Endothelial cell of umbilical vein (primary cell): ENCODE measurements around the gene LLPH. TPM values are rescaled to one million over a fixed set of nuclear protein-coding genes. Genes with fewer than 3 reads are reported as not detected.

ENCODE experiments used
- BruUV-seq: library from RNA; stranded (reverse); fragments of 400-500 nt; replicated peaks from 2 replicates; lab custom pipeline; 2021; lab: Mats Ljungman, UMichigan
- CTCF ChIA-PET: fragments of 300-600, 350-600 bp; sonication (Branson Sonifier 250); formaldehyde crosslinking; loops from one replicate; lab custom pipeline; 2021; ENCODE audit warnings: antibody characterized with exemption, inconsistent platforms; lab: Charles Lee
- POLR2A ChIA-PET: fragments of 300-600, 350-600 bp; sonication (Branson Sonifier 250); formaldehyde crosslinking; loops from one replicate; lab custom pipeline; 2021; ENCODE audit warnings: antibody characterized with exemption, inconsistent platforms; lab: Charles Lee
- DNase-seq: peaks from one replicate; pipeline ENCODE4 v3.0.0-alpha.2; 2011; ENCODE audit warnings: low read depth, low spot score
- FAIRE-seq: peaks from 2 replicates; lab custom pipeline; 2011; peaks lifted over from hg19 to GRCh38; lab: Jason Lieb, UNC
- H2AFZ ChIP-seq: 2 replicates; pipeline ENCODE4 v1.6.0; 2012; ENCODE audit warnings: low read depth, low read length, control low read depth, inconsistent platforms
- H3K27ac ChIP-seq: 2 replicates; pipeline ENCODE4 v1.5.1; 2011; ENCODE audit warnings: low read depth, mild to moderate bottlenecking, control low read depth, low read length, moderate library complexity; ENCODE audit not compliant: insufficient read depth
- H3K27me3 ChIP-seq, 2 experiments: 2 replicates each; pipeline versions ENCODE4 v1.6.0 to v1.6.1; 2011; ENCODE audit warnings: low read length in 2 of 2, mixed read lengths in 1 of 2; ENCODE audit not compliant: control insufficient read depth in 2 of 2, insufficient read depth in 2 of 2
- H3K36me3 ChIP-seq, 2 experiments: 2 replicates in 1 of 2; 3 replicates in 1 of 2; pipeline ENCODE4 v1.5.1; 2011; ENCODE audit warnings: low read length in 2 of 2, mild to moderate bottlenecking in 1 of 2, moderate library complexity in 1 of 2; ENCODE audit not compliant: control insufficient read depth in 2 of 2, insufficient read depth in 2 of 2; ENCODE audit errors: extremely low read depth in 1 of 2
- H3K4me1 ChIP-seq: 3 replicates; pipeline ENCODE4 v1.5.1; 2011; ENCODE audit warnings: mild to moderate bottlenecking, low read length; ENCODE audit not compliant: control insufficient read depth, insufficient read depth; ENCODE audit errors: extremely low read depth
- H3K4me2 ChIP-seq: 2 replicates; pipeline ENCODE4 v1.6.1; 2011; ENCODE audit warnings: low read length, control low read depth, mixed read lengths; ENCODE audit not compliant: insufficient read depth
- H3K4me3 ChIP-seq, 3 experiments: fragments of 200-600 bp in 1 of 3; sonication (generic), shearing (Covaris generic) in 1 of 3; replicated peaks in 1 of 3; 2 replicates each; pipeline ENCODE4 v1.5.1; 2011 to 2016; ENCODE audit warnings: control low read depth in 3 of 3, low read length in 3 of 3, mild to moderate bottlenecking in 2 of 3, inconsistent platforms in 1 of 3, low read depth in 1 of 3, moderate library complexity in 1 of 3; ENCODE audit not compliant: insufficient read depth in 1 of 3
- H3K79me2 ChIP-seq: 2 replicates; pipeline ENCODE4 v1.6.0; 2012; ENCODE audit warnings: low read length, inconsistent platforms; ENCODE audit not compliant: control insufficient read depth, insufficient read depth
- H3K9ac ChIP-seq: replicated peaks from 2 replicates; pipeline ENCODE3; 2011; ENCODE audit warnings: low read length, control low read depth; ENCODE audit not compliant: insufficient read depth; ENCODE audit errors: extremely low read depth
- H3K9me1 ChIP-seq: replicated peaks from 3 replicates; pipeline ENCODE4 v1.6.0; 2011; ENCODE audit warnings: mild to moderate bottlenecking, low read length; ENCODE audit not compliant: control insufficient read depth, insufficient read depth; ENCODE audit errors: extremely low read depth
- H3K9me3 ChIP-seq: replicated peaks from 2 replicates; pipeline ENCODE4 v1.5.1; 2012; ENCODE audit warnings: low read length, inconsistent platforms; ENCODE audit not compliant: control insufficient read depth, insufficient read depth
- H4K20me1 ChIP-seq: replicated peaks from 2 replicates; pipeline ENCODE3; 2011; ENCODE audit warnings: mild to moderate bottlenecking, low read length; ENCODE audit not compliant: control insufficient read depth, insufficient read depth; ENCODE audit errors: extremely low read depth
- EZH2 ChIP-seq: IDR thresholded peaks from 2 replicates; pipeline ENCODE4 v1.6.1; 2012; ENCODE audit warnings: borderline replicate concordance, low read depth, mild to moderate bottlenecking, moderate library complexity, low read length, inconsistent platforms; ENCODE audit not compliant: severe bottlenecking
- FOS ChIP-seq: IDR thresholded peaks from 2 replicates; pipeline ENCODE4 v1.6.1; 2011; ENCODE audit warnings: mild to moderate bottlenecking, low read length, moderate library complexity, borderline replicate concordance; ENCODE audit not compliant: insufficient read depth
- GATA2 ChIP-seq: IDR thresholded peaks from 2 replicates; pipeline ENCODE4 v1.7.0; 2011; ENCODE audit warnings: low read depth, mild to moderate bottlenecking, moderate library complexity, mixed read lengths, low read length; ENCODE audit not compliant: insufficient read length, insufficient read depth
- JUN ChIP-seq: IDR thresholded peaks from 2 replicates; pipeline ENCODE4 v1.6.1; 2011; ENCODE audit warnings: borderline replicate concordance, low read depth; ENCODE audit not compliant: insufficient read length, insufficient read depth
- MAX ChIP-seq: IDR thresholded peaks from 2 replicates; pipeline ENCODE4 v1.6.1; 2011; ENCODE audit not compliant: insufficient read depth, insufficient read length
- MYC ChIP-seq: IDR thresholded peaks from one replicate; pipeline ENCODE4 v1.6.1; 2011; ENCODE audit warnings: mild to moderate bottlenecking, low read depth, low read length
- POLR2A ChIP-seq: IDR thresholded peaks from 2 replicates; pipeline ENCODE4 v1.6.1; 2012; ENCODE audit warnings: low read depth, mild to moderate bottlenecking, control low read depth, low read length
- POLR2AphosphoS5 ChIP-seq: IDR thresholded peaks from 2 replicates; pipeline ENCODE4 v1.6.1; 2012; ENCODE audit warnings: low read depth, mild to moderate bottlenecking, control low read depth, low read length, moderate library complexity; ENCODE audit not compliant: insufficient read depth
- dilution Hi-C: fragments of 300-500 bp; cut with MboI; formaldehyde crosslinking; loops from one replicate; pipeline ENCODE4 v1.15.0; 2019; ENCODE audit warnings: low sequenced_read_pairs; ENCODE audit not compliant: extremely low pct_ligation_motif_present
- intact Hi-C: fragments of 100-400 bp; cut with micrococcal nuclease; formaldehyde crosslinking; loops from one replicate; pipeline ENCODE4 v1.10.0; 2022
- polyA plus RNA-seq, 4 experiments: library from polyadenylated mRNA; depleted of rRNA in 3 of 4; stranded (reverse) in 3 of 4; unstranded in 1 of 4; fragments of >200 nt; gene quantifications; 2 replicates each; pipeline versions ENCODE4 v1.2.1 to v1.2.3, GENCODE V29; 2011 to 2012; ENCODE audit warnings: missing spikeins in 1 of 4
- total RNA-seq: library from RNA; stranded (reverse); gene quantifications from 2 replicates; pipeline ENCODE4 v1.2.3, GENCODE V29; 2021
- TF ChIP-seq, protein P1 (sequence below), 2 donors: IDR thresholded peaks; 1 replicate in 1 of 2; 2 replicates in 1 of 2; pipeline ENCODE4 v1.5.1; 2011; ENCODE audit warnings: low read length in 2 of 2, mild to moderate bottlenecking in 2 of 2, moderate library complexity in 2 of 2, control low read depth in 1 of 2, inconsistent platforms in 1 of 2, low read depth in 1 of 2; ENCODE audit not compliant: insufficient read depth in 1 of 2; ENCODE audit errors: extremely low read depth in 1 of 2

The LLPH gene
- total and polyA plus RNA-seq, 2 donors (not counting 3 experiments of a cell fraction or from before 2014, with no cell fraction given) = 4.0 to 34.0 TPM

- dilution Hi-C loops = no loop called here
These were observed 10.7 kb downstream of the LLPH start for GRCh38 chr12:66119870-66120241.

More at GRCh38 chr12:66119870-66120241, 10.7 kb downstream of the LLPH start:
- no peak for FAIRE-seq
- ChIA-PET CTCF (interaction anchor here (1.0 to 1.7 kb wide), 4 partner anchors 8 to 814 kb away, joined by 3 to 6 read pairs (median 4); no protein-coding TSS in a partner anchor), POLR2A (no interaction called here)
- H3K4me1 ChIP-seq = no peaks in the 10 kb centered on the region
- H3K27ac ChIP-seq = no peak overlapping the region
- H3K4me3 ChIP-seq = no peak overlapping the region
- no peak overlapping the region for H3K9ac ChIP-seq
- peaks cover 4 to 8% of the 10 kb centered on the region in 2 experiments for H3K36me3 ChIP-seq
- no peaks in the 10 kb centered on the region for H3K79me2 ChIP-seq
- intact Hi-C loops = no loop called here
- no peak overlapping the region for H2AFZ ChIP-seq
- H3K9me1 ChIP-seq = no peaks in the 10 kb centered on the region
- H4K20me1 ChIP-seq = no peaks in the 10 kb centered on the region
- no TSS peak for BruUV-seq
- no peak for TF ChIP-seq EZH2
- TF ChIP-seq JUN = no peak
- TF ChIP-seq POLR2AphosphoS5 = no peak
- TF ChIP-seq MYC = no peak
- no peak for TF ChIP-seq POLR2A
- TF ChIP-seq, protein P1, sequence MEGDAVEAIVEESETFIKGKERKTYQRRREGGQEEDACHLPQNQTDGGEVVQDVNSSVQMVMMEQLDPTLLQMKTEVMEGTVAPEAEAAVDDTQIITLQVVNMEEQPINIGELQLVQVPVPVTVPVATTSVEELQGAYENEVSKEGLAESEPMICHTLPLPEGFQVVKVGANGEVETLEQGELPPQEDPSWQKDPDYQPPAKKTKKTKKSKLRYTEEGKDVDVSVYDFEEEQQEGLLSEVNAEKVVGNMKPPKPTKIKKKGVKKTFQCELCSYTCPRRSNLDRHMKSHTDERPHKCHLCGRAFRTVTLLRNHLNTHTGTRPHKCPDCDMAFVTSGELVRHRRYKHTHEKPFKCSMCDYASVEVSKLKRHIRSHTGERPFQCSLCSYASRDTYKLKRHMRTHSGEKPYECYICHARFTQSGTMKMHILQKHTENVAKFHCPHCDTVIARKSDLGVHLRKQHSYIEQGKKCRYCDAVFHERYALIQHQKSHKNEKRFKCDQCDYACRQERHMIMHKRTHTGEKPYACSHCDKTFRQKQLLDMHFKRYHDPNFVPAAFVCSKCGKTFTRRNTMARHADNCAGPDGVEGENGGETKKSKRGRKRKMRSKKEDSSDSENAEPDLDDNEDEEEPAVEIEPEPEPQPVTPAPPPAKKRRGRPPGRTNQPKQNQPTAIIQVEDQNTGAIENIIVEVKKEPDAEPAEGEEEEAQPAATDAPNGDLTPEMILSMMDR (IDR thresholded peaks at IDR 0.05; ENCODE audit: extremely low read depth in 1 of 2, insufficient read depth in 1 of 2, low read depth in 1 of 2, low read length in 2 of 2) = no peak
- no peak for TF ChIP-seq GATA2
- no peak for TF ChIP-seq MAX
- no peak for TF ChIP-seq FOS
- DNase-seq = no peak
- no peaks in the 10 kb centered on the region for H3K9me3 ChIP-seq
- H3K4me2 ChIP-seq = no peak overlapping the region
- H3K27me3 ChIP-seq = no peaks in the 10 kb centered on the region
